Stimulated activated CD4-positive, alpha-beta T cell treated with anti-CD3 and anti-CD28 coated beads, TNF-alpha, amount 100 ng/mL, for 48 hours (primary cell): ENCODE results near the gene TNRC18.
A peak's percentile ranks its signal among the peaks of the same experiment; 100 is the strongest.

Experiments
- DNase-seq, 3 donors: peaks; one replicate each; pipeline ENCODE4 v3.0.0-alpha.2; 2020; ENCODE audit warnings: low read depth in 3 of 3

The TNRC18 gene

DNA sequence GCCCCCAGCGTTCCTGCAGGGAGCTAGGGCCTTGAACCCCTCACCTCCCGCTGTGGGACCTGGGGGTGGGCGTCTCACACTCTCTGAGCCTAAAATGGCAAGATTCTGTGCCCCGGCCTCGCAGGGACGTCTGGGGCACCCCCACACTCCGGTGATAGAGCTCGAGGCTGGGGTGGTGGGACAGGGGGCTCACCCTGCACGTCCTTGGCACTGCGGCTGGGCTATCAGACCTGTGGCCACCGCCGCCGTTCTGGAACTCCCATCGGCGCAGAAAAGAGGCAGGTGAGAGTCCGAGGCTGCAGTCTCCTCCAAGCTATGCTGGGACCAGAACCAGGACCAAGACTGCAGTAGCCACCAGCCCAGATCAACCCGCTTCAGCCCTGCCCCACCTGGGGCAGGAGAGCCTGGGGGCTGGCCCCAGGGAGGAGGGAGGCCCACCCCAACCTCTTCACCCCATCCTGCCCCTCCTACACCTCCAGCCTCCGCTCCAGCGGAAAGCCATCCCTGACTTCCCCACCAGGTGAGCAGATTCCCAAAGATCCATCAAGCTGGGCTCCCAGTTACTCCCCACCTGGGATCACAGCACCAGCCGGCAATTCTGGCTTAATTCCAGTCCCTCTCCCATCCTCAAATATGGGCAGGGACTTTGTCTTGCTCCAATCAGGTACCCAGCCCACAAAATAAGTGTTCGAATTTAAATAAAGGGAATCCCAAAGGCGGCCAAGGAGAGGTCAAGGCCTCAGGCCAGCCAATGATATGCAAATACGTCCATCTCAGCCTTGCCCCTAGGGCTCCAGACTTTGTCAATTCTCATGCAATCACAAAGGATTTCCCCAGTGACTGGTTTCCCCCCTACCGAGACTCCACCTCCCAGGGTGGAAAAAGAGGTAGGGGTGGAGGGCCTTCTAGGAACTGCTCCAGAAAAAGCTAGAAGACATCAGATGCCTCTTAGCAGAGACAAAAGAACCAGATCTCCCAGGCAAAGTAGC, 16.4 kb downstream of the TNRC18 start:
- DNase-seq = no peak

GRCh38 chr7:5404421-5404826, 19.2 kb downstream of the TNRC18 start:
- DNase-seq = no peak

- DNase-seq = no peak
These were observed 20.2 kb downstream of the TNRC18 start for GRCh38 chr7:5403442-5403841.

DNA sequence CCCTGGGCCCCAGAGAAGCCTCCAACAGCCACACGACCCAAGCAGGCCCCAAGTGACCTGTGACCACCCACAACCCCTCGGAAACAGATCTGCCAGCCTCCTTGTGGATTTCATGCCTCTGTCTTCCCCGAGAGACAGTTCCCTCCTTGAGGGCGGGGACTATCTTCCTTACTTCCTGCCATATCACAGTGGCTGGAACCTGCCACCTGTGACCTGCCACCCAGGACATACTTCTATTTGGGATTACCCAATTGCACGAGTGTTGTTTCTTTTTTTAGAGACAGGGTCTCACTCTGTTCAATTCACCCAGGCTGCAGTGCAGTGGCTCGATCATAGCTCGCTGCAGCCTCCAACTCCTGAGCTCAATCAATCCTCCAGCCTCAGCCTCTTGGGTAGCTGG, 25.9 kb downstream of the TNRC18 start:
- DNase-seq = no peak

GRCh38 chr7:5396999-5397663, 26.5 kb downstream of the TNRC18 start:
- peak; percentile 68 to 83 (median 77) for DNase-seq

DNA sequence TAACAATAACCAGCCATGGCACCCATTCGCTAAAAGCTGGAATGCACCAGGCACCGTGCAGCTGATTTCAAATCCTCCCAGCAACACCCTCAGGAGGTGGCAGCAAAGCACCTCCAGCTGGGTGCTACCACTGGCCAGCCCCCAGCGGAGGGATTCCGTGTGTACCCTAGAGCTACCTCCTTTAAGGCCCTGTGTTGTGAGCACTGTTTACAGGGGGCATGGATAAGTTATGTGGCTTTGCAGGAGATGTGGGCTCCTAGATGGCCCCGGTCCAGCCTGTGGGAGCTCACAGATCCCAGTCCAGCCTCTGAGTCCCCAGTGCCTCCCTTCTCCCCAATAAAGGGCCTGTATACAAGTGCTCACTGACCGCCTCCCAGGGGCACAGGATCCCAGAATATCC, 27.1 kb downstream of the TNRC18 start:
- DNase-seq = peak; percentile 29 to 38 (median 29)

DNA sequence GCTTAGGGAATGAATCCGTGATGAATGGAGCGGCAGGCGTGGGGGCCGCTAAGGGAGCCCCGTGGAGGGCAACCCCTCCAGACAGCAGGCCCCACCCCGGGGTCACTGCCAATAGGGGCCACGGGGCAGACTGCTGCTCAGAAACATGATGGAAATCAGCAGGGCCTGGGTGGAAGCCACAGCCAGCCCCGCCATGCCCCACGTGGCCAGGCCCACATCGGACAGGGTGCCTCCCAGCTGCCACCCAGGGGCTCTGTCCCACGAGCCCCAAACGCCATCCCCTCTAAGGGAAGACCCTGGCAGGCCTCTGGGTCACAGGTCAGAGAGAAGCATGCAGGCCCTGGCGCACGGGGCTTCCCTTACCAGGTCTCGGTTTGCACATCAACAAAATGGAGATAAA, 28.4 kb downstream of the TNRC18 start:
- DNase-seq = no peak

DNA sequence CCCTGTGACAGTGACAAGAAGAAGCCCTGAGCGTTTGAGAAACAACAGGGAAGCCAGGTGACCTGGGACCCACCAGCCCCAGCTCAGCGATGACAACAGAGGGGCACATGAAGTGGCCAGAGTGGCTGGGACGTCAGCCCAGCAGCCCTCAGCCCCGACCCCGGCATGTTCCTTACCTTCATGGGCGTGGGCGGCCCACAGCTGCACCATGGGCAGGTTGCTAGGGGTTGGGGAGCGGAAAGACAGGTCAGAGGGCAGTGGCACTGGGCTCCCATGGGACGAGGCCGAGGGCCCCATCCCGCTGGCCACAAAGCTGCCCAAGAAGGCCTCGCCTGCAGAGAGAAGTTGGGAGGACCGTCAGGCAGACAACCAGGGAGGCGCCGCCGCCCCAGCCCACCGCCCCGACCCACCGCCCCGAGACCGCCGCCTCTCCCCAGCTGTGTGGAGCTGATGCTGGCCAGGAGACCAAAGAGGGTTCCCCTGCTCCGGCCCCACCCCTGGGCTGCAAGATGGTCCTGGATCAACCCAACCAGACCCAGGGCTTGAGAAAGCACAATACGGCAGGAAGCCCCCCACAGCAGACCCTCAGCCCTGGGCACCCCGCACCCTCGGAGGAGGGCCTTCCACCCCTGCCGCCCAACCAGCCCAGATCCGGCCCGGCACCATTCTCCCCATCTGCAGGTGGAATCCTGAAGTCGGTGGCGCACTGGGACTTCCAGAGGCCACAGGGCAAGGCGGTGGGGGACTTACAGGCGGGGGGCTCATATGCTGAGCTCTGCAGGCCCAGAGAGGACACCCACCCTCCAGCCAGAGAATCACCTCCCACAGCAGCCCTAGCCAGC, 29.1 kb downstream of the TNRC18 start:
- DNase-seq = no peak

GRCh38 chr7:5393748-5394147, 29.9 kb downstream of the TNRC18 start:
- no peak for DNase-seq

DNA sequence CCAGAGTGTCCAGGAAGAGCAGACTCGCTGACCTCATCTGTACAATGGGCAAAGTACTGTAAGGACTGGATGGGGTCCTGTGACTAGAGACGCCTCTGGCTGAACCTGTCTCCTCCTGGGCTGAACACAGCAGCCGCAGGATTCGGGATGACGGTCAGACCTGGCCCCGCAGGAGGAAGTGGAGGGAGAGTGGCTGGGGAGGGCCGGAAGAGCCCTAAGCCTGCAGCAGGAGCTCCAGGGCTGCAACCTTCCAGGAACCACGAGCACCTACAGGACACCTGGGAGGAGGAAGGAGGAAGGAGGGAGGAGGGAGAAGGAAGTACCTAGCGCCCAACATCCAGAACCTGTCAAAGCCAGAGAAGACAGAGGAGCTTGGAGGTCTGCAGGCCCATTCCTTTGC, 30.3 kb downstream of the TNRC18 start:
- no peak for DNase-seq

DNA sequence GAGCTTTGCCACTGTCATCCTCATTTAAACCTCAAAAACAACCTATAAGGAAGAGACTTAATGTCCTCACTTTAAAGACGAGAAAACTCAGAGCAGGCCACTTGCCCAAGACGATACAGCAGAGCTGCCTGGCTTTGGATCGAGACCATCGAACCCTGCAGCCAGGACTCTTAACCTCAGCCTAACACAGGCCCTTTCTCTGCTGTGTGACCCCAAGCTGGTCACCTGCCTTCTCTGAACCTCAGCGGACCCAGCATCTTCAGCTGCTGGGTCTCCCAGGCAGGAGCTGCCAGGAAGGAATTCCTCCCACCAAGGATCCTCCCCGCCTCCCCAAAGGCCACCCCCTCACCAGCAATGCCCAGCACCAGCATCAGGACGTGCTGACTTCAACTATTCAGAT, 32.7 kb downstream of the TNRC18 start:
- DNase-seq = no peak

DNA sequence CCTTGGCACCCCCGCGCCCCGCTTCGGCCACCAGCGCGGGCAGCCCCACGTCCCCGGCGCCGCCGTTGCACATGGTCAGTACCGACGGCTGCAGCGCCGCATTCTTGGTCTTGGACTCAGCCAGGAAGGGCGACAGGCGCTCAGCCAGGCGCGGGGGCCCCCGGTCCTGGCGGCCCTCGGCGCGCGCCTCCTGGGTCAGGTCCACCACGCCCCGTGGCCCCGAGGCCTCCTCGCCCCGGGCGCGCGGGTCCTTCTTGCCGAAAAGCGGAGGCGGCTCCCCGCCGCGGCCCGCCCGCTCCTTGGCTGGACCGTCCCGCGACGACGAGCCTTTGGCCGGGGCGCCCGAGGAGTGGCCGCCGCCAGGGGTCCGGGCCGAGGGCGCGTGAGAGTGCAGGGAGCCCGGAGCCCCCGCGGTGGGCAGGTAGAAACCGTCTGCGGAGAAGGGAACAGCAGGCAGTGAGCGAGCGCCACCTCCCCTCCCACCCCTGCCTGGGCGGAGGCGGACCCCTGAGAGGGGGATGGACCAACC, 34.7 kb downstream of the TNRC18 start:
- DNase-seq = no peak

GRCh38 chr7:5388273-5388901, 35.2 kb downstream of the TNRC18 start:
- DNase-seq = no peak

DNA sequence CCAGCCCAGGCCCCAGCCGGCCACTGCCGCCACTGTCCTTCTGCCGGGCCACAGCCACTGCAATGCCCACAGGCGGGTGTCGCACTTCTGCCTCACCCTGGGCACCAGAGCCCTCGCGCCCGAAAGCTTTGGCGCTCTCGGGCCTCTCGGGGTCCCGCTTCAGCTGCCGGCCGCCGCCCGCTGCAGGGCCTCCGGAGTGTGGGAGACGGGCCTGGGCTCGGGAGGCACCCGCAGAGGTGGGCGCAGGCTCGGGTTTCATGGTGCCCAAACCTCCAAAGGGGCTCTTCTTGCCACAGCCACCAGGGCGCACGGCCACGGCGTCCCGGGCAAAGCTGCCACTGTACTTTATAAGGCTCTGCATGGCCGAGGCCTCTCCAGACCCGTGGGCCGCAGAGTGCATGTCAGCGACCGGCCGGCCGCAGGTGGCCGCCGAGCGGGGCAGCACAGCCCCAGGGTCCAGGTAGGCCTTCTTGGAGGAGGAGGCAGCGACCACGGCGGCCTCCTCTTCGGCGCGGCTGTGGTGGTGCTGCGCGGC, 35.9 kb downstream of the TNRC18 start:
- no peak for DNase-seq

DNA sequence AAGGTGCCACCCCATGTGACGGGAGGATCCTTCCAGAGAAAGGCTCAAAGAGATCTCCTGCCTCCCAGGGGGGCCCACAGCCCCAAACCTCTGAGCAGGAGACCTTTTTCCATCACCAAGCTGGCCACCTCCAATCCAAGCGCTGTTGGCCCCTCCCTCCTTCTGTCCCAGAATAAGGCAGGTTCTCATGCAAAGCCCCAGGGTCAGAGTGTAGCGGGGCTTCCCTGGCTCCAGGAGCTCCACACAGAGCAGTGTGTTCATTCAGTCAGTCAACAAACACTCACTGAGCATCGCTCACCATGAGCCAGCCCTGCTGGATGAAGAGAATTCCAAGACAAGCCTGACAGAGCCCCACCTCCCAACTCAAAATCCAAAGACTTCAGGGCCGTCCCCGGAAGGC, 39.0 kb downstream of the TNRC18 start:
- no peak for DNase-seq

DNA sequence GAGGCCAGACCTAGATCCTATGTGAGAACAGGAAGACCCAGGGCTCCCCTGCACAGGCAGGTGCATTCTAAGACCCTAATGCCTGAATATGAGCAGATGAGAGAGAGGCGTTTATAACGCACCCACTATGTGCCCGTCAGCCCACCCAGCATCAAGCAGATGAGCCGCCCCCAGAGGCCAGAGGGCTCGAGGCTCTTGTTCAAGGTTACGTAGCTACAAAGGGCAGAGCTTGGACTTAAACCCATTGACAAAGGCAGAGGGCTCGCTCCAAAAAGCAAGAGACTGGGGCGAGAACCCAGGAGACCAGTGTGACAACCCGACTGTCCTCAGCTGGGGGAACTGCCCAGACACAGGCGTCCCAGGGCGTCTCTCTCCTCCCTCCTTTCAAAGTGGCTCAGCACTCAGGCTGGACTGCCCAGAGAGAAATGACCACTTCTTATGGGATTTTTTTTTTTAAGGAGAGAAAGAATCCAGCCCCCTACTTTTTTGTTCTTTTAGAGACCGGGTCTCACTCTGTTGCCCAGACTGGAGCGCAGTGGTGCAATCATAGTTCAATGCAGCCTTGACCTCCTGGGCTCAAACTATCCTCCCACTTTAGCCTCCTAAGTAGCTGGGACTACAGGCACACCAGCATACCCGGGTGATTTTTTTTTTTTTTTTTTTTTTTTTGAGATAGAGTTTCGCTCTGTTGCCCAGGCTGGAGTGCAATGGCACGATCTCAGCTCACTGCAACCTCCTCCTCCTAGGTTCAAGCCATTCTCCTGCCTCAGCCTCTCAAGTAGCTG, 40.1 kb downstream of the TNRC18 start:
- DNase-seq = no peak

GRCh38 chr7:5382281-5382892, 41.2 kb downstream of the TNRC18 start:
- DNase-seq = no peak

DNA sequence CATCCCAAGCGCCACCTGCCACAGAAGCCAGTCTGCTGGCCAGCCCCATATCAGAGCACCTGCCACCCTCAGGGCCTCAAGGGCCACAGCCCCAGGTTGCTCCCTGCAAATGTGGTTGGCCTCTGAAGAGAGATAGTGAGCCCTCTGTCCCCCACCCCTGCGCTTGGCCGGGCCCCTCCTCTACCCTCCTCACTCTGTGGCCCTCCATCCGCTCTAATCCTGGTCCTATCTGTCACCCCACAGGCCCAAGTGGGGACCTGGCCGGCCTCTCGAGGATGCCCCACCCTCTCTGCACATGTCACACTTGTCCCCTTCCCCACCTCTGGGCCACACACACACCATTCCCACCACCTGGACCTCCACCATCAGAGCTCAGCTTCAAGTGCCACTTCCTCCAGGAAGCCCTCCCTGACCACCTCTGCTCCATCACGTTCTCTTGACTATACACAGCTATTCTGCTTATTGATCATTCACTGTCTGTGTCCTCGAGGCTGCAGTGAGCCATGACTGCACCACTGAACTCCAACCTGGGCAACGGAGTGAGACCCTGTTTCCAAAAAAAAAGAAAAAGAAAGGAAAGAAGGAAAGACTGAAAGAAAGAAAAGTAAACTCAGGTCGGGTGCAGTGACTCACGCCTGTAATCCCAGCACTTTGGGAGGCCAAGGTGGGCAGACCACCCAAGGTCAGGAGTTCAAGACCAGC, 42.4 kb downstream of the TNRC18 start:
- no peak for DNase-seq

DNA sequence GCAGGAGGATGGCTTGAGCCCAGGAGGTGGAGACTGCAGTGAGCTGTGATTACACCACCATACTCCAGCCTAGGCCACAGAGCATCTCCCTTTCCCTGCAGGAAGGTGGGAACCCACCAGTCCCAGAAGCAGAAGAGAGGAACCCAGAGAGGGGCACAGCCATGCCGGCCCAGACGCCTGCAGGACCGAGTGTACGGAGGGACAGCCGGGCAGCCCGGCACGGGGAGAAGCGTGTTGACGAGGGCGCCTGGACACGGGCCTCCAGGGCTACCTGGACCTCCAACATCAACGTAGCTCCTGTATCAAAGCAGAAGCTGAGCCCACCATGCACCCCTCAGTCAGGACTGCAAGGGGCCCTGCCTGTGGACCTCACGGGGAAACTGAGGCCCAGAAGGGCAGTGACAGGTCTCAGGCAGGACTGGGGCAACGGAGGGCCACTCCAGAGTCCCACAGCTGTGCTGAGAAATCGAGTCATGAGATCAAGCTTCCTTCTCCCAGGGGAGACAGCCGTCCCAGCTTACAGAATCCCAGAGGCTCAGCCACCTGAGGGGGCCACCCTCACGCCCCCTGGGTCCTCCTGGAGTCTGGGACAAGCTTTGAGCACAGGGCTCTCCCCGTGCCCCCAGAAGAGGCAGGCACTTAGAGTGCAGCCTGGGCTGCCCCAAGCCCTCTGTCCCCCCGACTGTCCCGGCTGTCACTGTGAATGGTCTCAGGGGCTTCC, 43.1 kb downstream of the TNRC18 start:
- DNase-seq = no peak
